Measurements from ENCODE around the gene ATL3. TPM values are rescaled to one million over a fixed set of nuclear protein-coding genes. Genes with fewer than 3 reads are reported as not detected.

The ATL3 gene
- total RNA-seq, 1 experiment from 2014 or later = 32.3 TPM

DNA sequence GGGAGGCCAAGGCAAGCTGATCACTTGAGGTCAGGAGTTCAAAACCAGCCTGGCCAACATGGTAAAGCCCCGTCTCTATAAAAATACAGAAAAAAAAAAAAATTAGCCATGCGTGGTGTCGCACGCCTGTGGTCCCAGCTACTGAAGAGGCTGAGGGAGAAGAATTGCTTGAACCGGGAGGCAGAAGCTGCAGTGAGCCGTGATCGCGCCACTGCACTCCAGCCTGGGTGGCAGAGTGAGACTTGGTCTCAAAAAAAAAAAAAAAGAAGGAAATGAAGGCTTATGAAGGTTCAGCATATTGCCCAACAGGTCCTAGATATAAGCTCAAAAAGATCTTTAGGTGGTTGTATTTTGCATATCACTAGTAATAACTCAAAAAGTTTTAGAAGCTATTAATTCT is 10.2 kb downstream of the ATL3 start:
- Histone ChIP-seq H3K9me3 (ENCODE audit: control insufficient read depth in 1 of 2, insufficient read depth in 1 of 2, low read depth in 1 of 2, low read length in 2 of 2) (no peaks in the 10 kb centered on the region), H4K20me1 (ENCODE audit: insufficient read depth) (no peaks in the 10 kb centered on the region), H3K27me3 (ENCODE audit: insufficient read depth, low read length) (no peaks in the 10 kb centered on the region), H3K36me3 (ENCODE audit: control insufficient read depth in 1 of 2, insufficient read depth in 2 of 2, low read length in 2 of 2) (0 out of 4 replicates have a peak, but pooled peaks cover 0 to 3% of the 10 kb centered on the region in 2 experiments), H2AFZ (ENCODE audit: low read depth, low read length, poor library complexity, severe bottlenecking) (no peak overlapping the region), H3K79me2 (ENCODE audit: insufficient read depth, low read length) (peaks cover 76% of the 10 kb centered on the region), H3K9me2 (ENCODE audit: insufficient read depth) (no peaks in the 10 kb centered on the region), H3K9ac (ENCODE audit: low read length) (no peak overlapping the region), H3K4me2 (ENCODE audit: low read length) (no peak overlapping the region), H3K27ac (ENCODE audit: low read depth, low read length) (no peak overlapping the region), H3K4me1 (ENCODE audit: control insufficient read depth in 1 of 2, insufficient read depth in 2 of 2, low read length in 2 of 2) (peaks cover 5 to 16% of the 10 kb centered on the region in 2 experiments; a peak in 3 of 4 replicates), H3K4me3 (replicated peaks in 1 of 2; ENCODE audit: low read depth in 1 of 2, low read length in 2 of 2) (no peak overlapping the region)
- ChIA-PET POLR2A (no interaction called here), CTCF (interaction anchor here (1.5 kb wide), 1 partner anchor 22 kb away, joined by 4 read pairs; no protein-coding TSS in a partner anchor), RAD21 (ENCODE audit: low non-redundant PET in 1 of 2, low total read pairs in 2 of 2, uncharacterized antibody in 2 of 2, unreplicated experiment in 2 of 2) (no interaction called here)
- DNase-seq (ENCODE audit: low read depth, low spot score) = no peak
- intact Hi-C loops (cut with micrococcal nuclease) = no loop called here
- BruUV-seq (replicated peaks) = no TSS peak
- no peak for ATAC-seq
- TF ChIP-seq SP1 (IDR thresholded peaks at IDR 0.05; ENCODE audit: low read depth) = no peak
- no peak for TF ChIP-seq EGR1 (IDR thresholded peaks at IDR 0.05; ENCODE audit: low read depth)
- no peak for TF ChIP-seq POLR2AphosphoS5 (IDR thresholded peaks at IDR 0.05; ENCODE audit: low read depth, low read length)
- TF ChIP-seq ZNF274 (IDR thresholded peaks at IDR 0.05; ENCODE audit: low read depth, low read length) = no peak
- no peak for TF ChIP-seq POLR2A (IDR thresholded peaks at IDR 0.05; ENCODE audit: borderline replicate concordance, extremely low read depth, insufficient read depth, insufficient read length)
- no peak for TF ChIP-seq CEBPB (IDR thresholded peaks at IDR 0.05; ENCODE audit: low read depth)

GRCh38 chr11:63652671-63653070 is 18.5 kb downstream of the ATL3 start:
- Histone ChIP-seq H3K4me1 (ENCODE audit: control insufficient read depth in 1 of 2, insufficient read depth in 2 of 2, low read length in 2 of 2) (no peaks in the 10 kb centered on the region), H3K9ac (ENCODE audit: low read length) (no peak overlapping the region), H2AFZ (ENCODE audit: low read depth, low read length, poor library complexity, severe bottlenecking) (no peak overlapping the region), H3K27me3 (ENCODE audit: insufficient read depth, low read length) (no peaks in the 10 kb centered on the region), H3K9me3 (ENCODE audit: control insufficient read depth in 1 of 2, insufficient read depth in 1 of 2, low read depth in 1 of 2, low read length in 2 of 2) (no peaks in the 10 kb centered on the region), H3K27ac (ENCODE audit: low read depth, low read length) (no peak overlapping the region), H4K20me1 (ENCODE audit: insufficient read depth) (no peaks in the 10 kb centered on the region), H3K79me2 (ENCODE audit: insufficient read depth, low read length) (0 out of 2 replicates have a peak, but pooled peaks cover 4% of the 10 kb centered on the region), H3K36me3 (ENCODE audit: control insufficient read depth in 1 of 2, insufficient read depth in 2 of 2, low read length in 2 of 2) (peaks cover 5 to 13% of the 10 kb centered on the region in 2 experiments; a peak in 1 of 4 replicates), H3K9me2 (ENCODE audit: insufficient read depth) (no peaks in the 10 kb centered on the region), H3K4me3 (replicated peaks in 1 of 2; ENCODE audit: low read depth in 1 of 2, low read length in 2 of 2) (no peak overlapping the region), H3K4me2 (ENCODE audit: low read length) (no peak overlapping the region)
- no peak for TF ChIP-seq POLR2A (IDR thresholded peaks at IDR 0.05; ENCODE audit: borderline replicate concordance, extremely low read depth, insufficient read depth, insufficient read length)
- no peak for TF ChIP-seq JUND (IDR thresholded peaks at IDR 0.05)
- TF ChIP-seq, protein P1, sequence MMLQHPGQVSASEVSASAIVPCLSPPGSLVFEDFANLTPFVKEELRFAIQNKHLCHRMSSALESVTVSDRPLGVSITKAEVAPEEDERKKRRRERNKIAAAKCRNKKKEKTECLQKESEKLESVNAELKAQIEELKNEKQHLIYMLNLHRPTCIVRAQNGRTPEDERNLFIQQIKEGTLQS (IDR thresholded peaks at IDR 0.05) = no peak
- TF ChIP-seq, protein P2, sequence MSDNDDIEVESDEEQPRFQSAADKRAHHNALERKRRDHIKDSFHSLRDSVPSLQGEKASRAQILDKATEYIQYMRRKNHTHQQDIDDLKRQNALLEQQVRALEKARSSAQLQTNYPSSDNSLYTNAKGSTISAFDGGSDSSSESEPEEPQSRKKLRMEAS (IDR thresholded peaks at IDR 0.05) = no peak
- no peak for TF ChIP-seq CEBPB (IDR thresholded peaks at IDR 0.05; ENCODE audit: low read depth)
- no peak for TF ChIP-seq EZH2 (IDR thresholded peaks at IDR 0.05)
- TF ChIP-seq EZH2phosphoT487 (IDR thresholded peaks at IDR 0.05; ENCODE audit: borderline replicate concordance) = no peak
- TF ChIP-seq, protein P3, sequence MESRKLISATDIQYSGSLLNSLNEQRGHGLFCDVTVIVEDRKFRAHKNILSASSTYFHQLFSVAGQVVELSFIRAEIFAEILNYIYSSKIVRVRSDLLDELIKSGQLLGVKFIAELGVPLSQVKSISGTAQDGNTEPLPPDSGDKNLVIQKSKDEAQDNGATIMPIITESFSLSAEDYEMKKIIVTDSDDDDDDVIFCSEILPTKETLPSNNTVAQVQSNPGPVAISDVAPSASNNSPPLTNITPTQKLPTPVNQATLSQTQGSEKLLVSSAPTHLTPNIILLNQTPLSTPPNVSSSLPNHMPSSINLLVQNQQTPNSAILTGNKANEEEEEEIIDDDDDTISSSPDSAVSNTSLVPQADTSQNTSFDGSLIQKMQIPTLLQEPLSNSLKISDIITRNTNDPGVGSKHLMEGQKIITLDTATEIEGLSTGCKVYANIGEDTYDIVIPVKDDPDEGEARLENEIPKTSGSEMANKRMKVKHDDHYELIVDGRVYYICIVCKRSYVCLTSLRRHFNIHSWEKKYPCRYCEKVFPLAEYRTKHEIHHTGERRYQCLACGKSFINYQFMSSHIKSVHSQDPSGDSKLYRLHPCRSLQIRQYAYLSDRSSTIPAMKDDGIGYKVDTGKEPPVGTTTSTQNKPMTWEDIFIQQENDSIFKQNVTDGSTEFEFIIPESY (IDR thresholded peaks at IDR 0.05; ENCODE audit: extremely low read depth, insufficient replicate concordance, low read length) = no peak
- TF ChIP-seq ZNF274 (IDR thresholded peaks at IDR 0.05; ENCODE audit: low read depth, low read length) = no peak
- DNase-seq (ENCODE audit: low read depth, low spot score) (no peak), ATAC-seq (no peak)
- BruUV-seq (replicated peaks) = no TSS peak
- ChIA-PET RAD21 (ENCODE audit: low non-redundant PET in 1 of 2, low total read pairs in 2 of 2, uncharacterized antibody in 2 of 2, unreplicated experiment in 2 of 2) (no interaction called here), CTCF (no interaction called here), POLR2A (no interaction called here)
- intact Hi-C loops (cut with micrococcal nuclease) = no loop called here
